ENCODE measurements around the gene POLR3A. TPM values are rescaled to one million over a fixed set of nuclear protein-coding genes. Genes with fewer than 3 reads are reported as not detected.
"Not testable (repeated sequence)": the region's sequence is repeated elsewhere in the genome, so short reads cannot be mapped to it uniquely, and the experiment has no call there.

POLR3A gene
- total RNA-seq, 2 donors from 2014 or later: 28.2 to 28.6 TPM

DNA sequence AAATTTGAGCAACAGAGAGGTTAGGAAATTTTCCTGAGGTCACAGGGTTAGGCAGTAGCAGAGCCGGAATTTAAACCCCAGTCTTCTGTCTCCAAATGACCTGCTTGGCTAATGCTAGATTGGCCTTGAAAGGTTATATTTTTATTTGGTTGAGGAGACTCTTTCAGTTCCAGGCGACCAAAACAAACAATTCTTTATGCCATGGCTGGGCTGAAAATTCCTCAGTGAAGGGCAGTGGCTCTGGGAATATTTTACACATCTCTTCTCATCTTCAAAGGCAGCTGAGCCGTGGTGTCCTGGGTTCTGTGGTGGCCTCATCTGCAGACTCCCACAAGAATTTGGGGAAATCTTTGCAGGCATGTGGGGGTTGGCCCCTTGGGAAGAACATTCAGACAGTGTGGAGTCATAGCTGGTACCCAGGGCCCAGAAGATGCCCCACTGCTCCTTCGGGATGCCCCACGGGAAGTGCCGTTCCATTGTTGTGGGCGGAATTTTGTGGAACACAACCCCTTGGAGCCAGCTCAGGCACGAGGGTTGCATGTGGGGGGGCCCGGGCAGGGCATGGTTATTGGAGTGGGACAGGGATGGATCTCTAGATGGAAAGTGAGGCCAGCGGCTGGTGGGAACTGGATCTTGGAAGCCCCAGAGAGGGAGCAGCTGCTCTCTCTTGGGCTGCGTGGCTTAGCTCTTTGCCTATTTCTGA is 37.6 kb upstream of the POLR3A start:
- no peak for DNase-seq
- Mint-ChIP-seq H3K27ac (no peak overlapping the region), H3K27me3 (ENCODE audit: insufficient read depth) (no peaks in the 10 kb centered on the region), H3K4me3 (no peak overlapping the region), H3K4me1 (no peaks in the 10 kb centered on the region), H3K9me3 (no peaks in the 10 kb centered on the region), H3K36me3 (ENCODE audit: low read depth) (no peaks in the 10 kb centered on the region)
- Histone ChIP-seq H3K4me3 (ENCODE audit: low read length) (no peak overlapping the region), H3K27me3 (ENCODE audit: control insufficient read depth, insufficient read depth, low read length, poor library complexity, severe bottlenecking) (no peaks in the 10 kb centered on the region), H3K4me1 (ENCODE audit: control insufficient read depth, insufficient read depth, low read length) (no peaks in the 10 kb centered on the region), H3K36me3 (ENCODE audit: control insufficient read depth, insufficient read depth, low read length) (no peaks in the 10 kb centered on the region), H3K9ac (ENCODE audit: extremely low read depth, low read length, poor library complexity, severe bottlenecking) (no peak overlapping the region), H3K27ac (ENCODE audit: low read depth, low read length) (no peak overlapping the region), H3K9me3 (ENCODE audit: control insufficient read depth, low read length) (no peaks in the 10 kb centered on the region)
- TF ChIP-seq, protein P1, sequence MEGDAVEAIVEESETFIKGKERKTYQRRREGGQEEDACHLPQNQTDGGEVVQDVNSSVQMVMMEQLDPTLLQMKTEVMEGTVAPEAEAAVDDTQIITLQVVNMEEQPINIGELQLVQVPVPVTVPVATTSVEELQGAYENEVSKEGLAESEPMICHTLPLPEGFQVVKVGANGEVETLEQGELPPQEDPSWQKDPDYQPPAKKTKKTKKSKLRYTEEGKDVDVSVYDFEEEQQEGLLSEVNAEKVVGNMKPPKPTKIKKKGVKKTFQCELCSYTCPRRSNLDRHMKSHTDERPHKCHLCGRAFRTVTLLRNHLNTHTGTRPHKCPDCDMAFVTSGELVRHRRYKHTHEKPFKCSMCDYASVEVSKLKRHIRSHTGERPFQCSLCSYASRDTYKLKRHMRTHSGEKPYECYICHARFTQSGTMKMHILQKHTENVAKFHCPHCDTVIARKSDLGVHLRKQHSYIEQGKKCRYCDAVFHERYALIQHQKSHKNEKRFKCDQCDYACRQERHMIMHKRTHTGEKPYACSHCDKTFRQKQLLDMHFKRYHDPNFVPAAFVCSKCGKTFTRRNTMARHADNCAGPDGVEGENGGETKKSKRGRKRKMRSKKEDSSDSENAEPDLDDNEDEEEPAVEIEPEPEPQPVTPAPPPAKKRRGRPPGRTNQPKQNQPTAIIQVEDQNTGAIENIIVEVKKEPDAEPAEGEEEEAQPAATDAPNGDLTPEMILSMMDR (conservative IDR thresholded peaks at IDR 0.05): no peak
- WGBS, 2 experiments (ENCODE audit: insufficient coverage in 1 of 2, insufficient read length in 1 of 2): 92% methylated on average over 6 to 11 of the region's 11 CpGs

DNA sequence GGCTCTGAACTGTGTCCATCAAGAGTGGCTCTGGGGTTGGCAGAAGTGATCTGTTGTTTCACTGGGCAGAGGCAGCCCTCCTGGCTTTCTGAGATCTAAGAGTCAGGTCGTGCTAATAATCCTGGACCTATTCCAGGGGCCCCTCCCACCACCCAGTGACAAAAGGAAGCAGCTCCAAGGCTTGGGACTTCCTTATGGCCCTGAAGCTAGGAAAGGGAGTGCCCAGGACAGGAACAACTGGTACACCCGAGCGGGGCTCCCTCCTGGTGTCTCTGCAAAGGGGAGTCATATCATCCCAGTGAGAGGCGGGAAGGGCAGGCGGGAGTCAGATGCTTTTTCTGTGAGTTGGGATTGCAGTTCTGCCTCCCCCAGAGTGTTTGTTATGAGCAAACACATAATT is 36.7 kb upstream of the POLR3A start:
- WGBS, 2 experiments (ENCODE audit: insufficient coverage in 1 of 2, insufficient read length in 1 of 2): 77% methylated on average over 5 of the region's 5 CpGs; no CpG with 5 or more reads in 1 of the 2 experiments
- H3K4me3 Mint-ChIP-seq: no peak overlapping the region
- H3K4me3 ChIP-seq (ENCODE audit: low read length): no peak overlapping the region
- no peak overlapping the region for H3K27ac ChIP-seq (ENCODE audit: low read depth, low read length)
- H3K4me1 Mint-ChIP-seq: no peaks in the 10 kb centered on the region
- DNase-seq: no peak
- TF ChIP-seq, protein P1 (conservative IDR thresholded peaks at IDR 0.05): no peak
- no peaks in the 10 kb centered on the region for H3K27me3 Mint-ChIP-seq (ENCODE audit: insufficient read depth)
- no peak overlapping the region for H3K27ac Mint-ChIP-seq
- no peaks in the 10 kb centered on the region for H3K36me3 ChIP-seq (ENCODE audit: control insufficient read depth, insufficient read depth, low read length)
- H3K9me3 ChIP-seq (ENCODE audit: control insufficient read depth, low read length): no peaks in the 10 kb centered on the region
- H3K27me3 ChIP-seq (ENCODE audit: control insufficient read depth, insufficient read depth, low read length, poor library complexity, severe bottlenecking): no peaks in the 10 kb centered on the region
- H3K36me3 Mint-ChIP-seq (ENCODE audit: low read depth): no peaks in the 10 kb centered on the region
- H3K9me3 Mint-ChIP-seq: no peaks in the 10 kb centered on the region
- no peak overlapping the region for H3K9ac ChIP-seq (ENCODE audit: extremely low read depth, low read length, poor library complexity, severe bottlenecking)
- no peaks in the 10 kb centered on the region for H3K4me1 ChIP-seq (ENCODE audit: control insufficient read depth, insufficient read depth, low read length)

DNA sequence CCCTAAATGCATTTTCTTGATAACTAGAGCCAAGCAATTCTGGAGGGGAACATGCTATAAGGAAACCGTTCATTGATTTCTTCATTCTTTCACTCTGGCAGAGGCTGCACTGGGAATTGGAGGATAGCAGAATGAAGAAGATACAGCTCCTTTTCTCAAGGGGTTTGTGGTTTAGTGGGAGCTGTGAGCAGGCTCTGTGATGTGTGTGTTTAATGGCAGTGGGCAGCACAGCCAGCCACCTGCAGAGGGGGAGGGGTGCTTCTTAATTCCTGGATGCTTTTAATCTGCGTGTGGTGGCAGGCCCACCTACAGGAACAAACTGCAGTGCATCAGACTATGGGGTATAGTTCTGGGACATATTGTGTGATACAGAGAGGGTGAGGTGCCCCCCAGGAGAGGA is 36.3 kb upstream of the POLR3A start:
- WGBS, 2 experiments (ENCODE audit: insufficient coverage in 1 of 2, insufficient read length in 1 of 2): 83 to 86% methylated on average over 1 to 2 of the region's 2 CpGs
- no peak overlapping the region for H3K27ac Mint-ChIP-seq
- H3K36me3 Mint-ChIP-seq (ENCODE audit: low read depth): no peaks in the 10 kb centered on the region
- H3K9ac ChIP-seq (ENCODE audit: extremely low read depth, low read length, poor library complexity, severe bottlenecking): no peak overlapping the region
- H3K4me3 Mint-ChIP-seq: no peak overlapping the region
- no peaks in the 10 kb centered on the region for H3K36me3 ChIP-seq (ENCODE audit: control insufficient read depth, insufficient read depth, low read length)
- H3K27ac ChIP-seq (ENCODE audit: low read depth, low read length): no peak overlapping the region
- DNase-seq: no peak
- H3K4me1 Mint-ChIP-seq: no peaks in the 10 kb centered on the region
- H3K4me1 ChIP-seq (ENCODE audit: control insufficient read depth, insufficient read depth, low read length): no peaks in the 10 kb centered on the region
- no peak overlapping the region for H3K4me3 ChIP-seq (ENCODE audit: low read length)
- no peaks in the 10 kb centered on the region for H3K27me3 ChIP-seq (ENCODE audit: control insufficient read depth, insufficient read depth, low read length, poor library complexity, severe bottlenecking)
- H3K27me3 Mint-ChIP-seq (ENCODE audit: insufficient read depth): no peaks in the 10 kb centered on the region
- TF ChIP-seq, protein P1 (conservative IDR thresholded peaks at IDR 0.05): no peak
- H3K9me3 ChIP-seq (ENCODE audit: control insufficient read depth, low read length): no peaks in the 10 kb centered on the region
- H3K9me3 Mint-ChIP-seq: no peaks in the 10 kb centered on the region

DNA sequence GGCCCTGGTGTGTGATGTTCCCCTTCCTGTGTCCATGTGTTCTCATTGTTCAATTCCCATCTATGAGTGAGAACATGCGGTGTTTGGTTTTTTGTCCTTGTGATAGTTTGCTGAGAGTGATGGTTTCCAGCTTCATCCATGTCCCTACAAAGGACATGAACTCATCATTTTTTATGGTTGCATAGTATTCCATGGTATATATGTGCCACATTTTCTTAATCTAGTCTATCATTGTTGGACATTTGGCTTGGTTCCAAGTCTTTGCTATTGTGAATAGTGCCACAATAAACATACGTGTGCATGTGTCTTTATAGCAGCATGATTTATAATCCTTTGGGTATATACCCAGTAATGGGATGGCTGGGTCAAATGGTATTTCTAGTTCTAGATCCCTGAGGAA is 35.6 kb upstream of the POLR3A start:
- not testable (repeated sequence) for H3K9ac ChIP-seq (ENCODE audit: extremely low read depth, low read length, poor library complexity, severe bottlenecking); H3K4me3 Mint-ChIP-seq; H3K4me1 Mint-ChIP-seq; H3K27me3 Mint-ChIP-seq (ENCODE audit: insufficient read depth); H3K27ac ChIP-seq (ENCODE audit: low read depth, low read length); H3K4me1 ChIP-seq (ENCODE audit: control insufficient read depth, insufficient read depth, low read length); DNase-seq; H3K9me3 Mint-ChIP-seq; H3K27ac Mint-ChIP-seq; H3K27me3 ChIP-seq (ENCODE audit: control insufficient read depth, insufficient read depth, low read length, poor library complexity, severe bottlenecking); H3K9me3 ChIP-seq (ENCODE audit: control insufficient read depth, low read length); H3K36me3 Mint-ChIP-seq (ENCODE audit: low read depth); H3K36me3 ChIP-seq (ENCODE audit: control insufficient read depth, insufficient read depth, low read length); H3K4me3 ChIP-seq (ENCODE audit: low read length)
- WGBS, 2 experiments (ENCODE audit: insufficient coverage in 1 of 2, insufficient read length in 1 of 2): no CpG with 5 or more reads among the region's 2 CpGs
